PFSK-1 (cell line): ENCODE results near the gene MARK3.

ENCODE experiments used
- POLR2AphosphoS5 ChIP-seq: IDR thresholded peaks from 2 replicates; pipeline ENCODE4 v1.6.1; 2012; ENCODE audit warnings: low read depth, mild to moderate bottlenecking, control low read depth, low read length, moderate library complexity
- REST ChIP-seq, 2 experiments: IDR thresholded peaks; 2 replicates each; pipeline versions ENCODE4 v1.6.1 to v1.8.0; 2011 to 2012; ENCODE audit warnings: low read depth in 2 of 2, low read length in 2 of 2, control low read depth in 1 of 2, inconsistent platforms in 1 of 2, mild to moderate bottlenecking in 1 of 2, moderate library complexity in 1 of 2; ENCODE audit not compliant: insufficient read depth in 1 of 2

- TF ChIP-seq POLR2AphosphoS5 (no peak), REST (IDR thresholded peaks at IDR 0.05; ENCODE audit: insufficient read depth in 1 of 2, low read depth in 2 of 2, low read length in 2 of 2) (no peak)
These were observed 23.3 kb upstream of the MARK3 start for GRCh38 chr14:103361867-103362266.
